ENCODE results near the gene MMP23B.

MMP23B gene

DNA sequence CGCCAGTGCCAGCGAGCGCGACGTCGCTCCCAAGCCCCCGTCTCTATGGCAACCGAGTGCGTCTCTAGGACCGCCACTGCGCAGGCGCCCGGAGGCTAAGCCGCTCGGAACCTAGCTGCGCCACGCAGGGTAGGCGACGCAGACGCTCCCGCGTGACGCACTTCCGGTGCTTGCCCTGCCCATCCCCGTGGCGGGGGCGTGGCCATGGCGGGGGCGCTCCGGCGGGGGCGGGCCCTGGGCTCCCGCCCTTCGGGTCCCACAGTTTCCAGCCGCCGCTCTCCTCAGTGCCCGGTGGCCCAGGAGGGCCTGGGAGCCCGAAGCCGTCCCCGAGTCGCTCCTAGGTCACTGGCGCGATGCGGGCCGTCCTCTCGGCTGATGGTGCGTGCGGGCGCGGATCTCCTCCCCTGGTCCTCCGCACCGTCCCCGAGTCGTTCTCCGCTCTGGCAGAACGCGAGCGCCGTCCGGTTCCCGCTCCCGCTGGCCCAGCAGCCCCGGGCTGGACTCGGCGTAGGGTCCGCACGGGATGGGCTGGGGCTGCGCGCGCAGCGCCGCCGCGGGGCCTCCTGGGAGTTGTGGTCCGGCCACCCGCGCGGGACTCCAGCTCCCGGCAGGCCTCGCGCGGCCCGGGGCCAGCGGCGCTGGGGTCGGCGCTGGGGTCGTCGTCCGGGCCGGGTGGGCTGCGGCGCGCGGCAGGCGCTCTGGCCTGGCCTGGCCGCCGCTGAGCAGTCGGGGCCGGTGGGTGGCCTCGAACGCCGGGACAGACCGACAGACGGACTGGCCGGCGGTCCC, 16.5 kb upstream of the MMP23B start, which contains the start of gene MIB2:
TSS of gene MIB2 (plus strand) at position 245 of the 789 bp plus-strand sequence. CDS start 7,953 bp downstream, outside the sequence.
- no peaks in the 10 kb centered on the region for H3K27me3 ChIP-seq (ENCODE audit: control insufficient read depth, insufficient read depth, low read length)
- H3K4me3 ChIP-seq (ENCODE audit: low read depth, low read length) = peak within 1 kb of the TSS; percentile 100
- H3K9me3 ChIP-seq (ENCODE audit: control insufficient read depth, insufficient read depth, low read length) = no peaks in the 10 kb centered on the region
- H3K9ac ChIP-seq (ENCODE audit: low read depth, low read length) = peak within 1 kb of the TSS; percentile 100
- peaks cover 13% of the 10 kb centered on the region for H3K36me3 ChIP-seq (ENCODE audit: control insufficient read depth, insufficient read depth, low read length)
- H3K4me1 ChIP-seq (ENCODE audit: control insufficient read depth, insufficient read depth, low read length) = peaks cover 5% of the 10 kb centered on the region; the same call in 1 of the 2 replicates
- H3K27ac ChIP-seq (ENCODE audit: low read depth, low read length) = peak within 1 kb of the TSS; percentile 100

- peaks cover 5% of the 10 kb centered on the region; the same call in 1 of the 2 replicates for H3K4me1 ChIP-seq (ENCODE audit: control insufficient read depth, insufficient read depth, low read length)
- no peaks in the 10 kb centered on the region for H3K27me3 ChIP-seq (ENCODE audit: control insufficient read depth, insufficient read depth, low read length)
- H3K27ac ChIP-seq (ENCODE audit: low read depth, low read length) = peak overlapping the region; percentile 100
- H3K36me3 ChIP-seq (ENCODE audit: control insufficient read depth, insufficient read depth, low read length) = peaks cover 13% of the 10 kb centered on the region
- H3K9me3 ChIP-seq (ENCODE audit: control insufficient read depth, insufficient read depth, low read length) = no peaks in the 10 kb centered on the region
- H3K9ac ChIP-seq (ENCODE audit: low read depth, low read length) = peak overlapping the region; percentile 100; the same call in 1 of the 2 replicates
- peak overlapping the region; percentile 100 for H3K4me3 ChIP-seq (ENCODE audit: low read depth, low read length)
These were observed 15.8 kb upstream of the MMP23B start for GRCh38 chr1:1616045-1616790.

- Histone ChIP-seq H3K27ac (ENCODE audit: low read depth, low read length) (no peak overlapping the region), H3K36me3 (ENCODE audit: control insufficient read depth, insufficient read depth, low read length) (peaks cover 13% of the 10 kb centered on the region), H3K9ac (ENCODE audit: low read depth, low read length) (no peak overlapping the region), H3K4me3 (ENCODE audit: low read depth, low read length) (peak overlapping the region; percentile 100), H3K27me3 (ENCODE audit: control insufficient read depth, insufficient read depth, low read length) (no peaks in the 10 kb centered on the region), H3K9me3 (ENCODE audit: control insufficient read depth, insufficient read depth, low read length) (no peaks in the 10 kb centered on the region), H3K4me1 (ENCODE audit: control insufficient read depth, insufficient read depth, low read length) (peaks cover 5% of the 10 kb centered on the region; the same call in 1 of the 2 replicates)
These were observed 15.1 kb upstream of the MMP23B start for GRCh38 chr1:1616838-1617237.

GRCh38 chr1:1617516-1617915, 14.5 kb upstream of the MMP23B start:
- no peak overlapping the region for H3K4me3 ChIP-seq (ENCODE audit: low read depth, low read length)
- peaks cover 5% of the 10 kb centered on the region; the same call in 1 of the 2 replicates for H3K4me1 ChIP-seq (ENCODE audit: control insufficient read depth, insufficient read depth, low read length)
- no peak overlapping the region for H3K27ac ChIP-seq (ENCODE audit: low read depth, low read length)
- H3K27me3 ChIP-seq (ENCODE audit: control insufficient read depth, insufficient read depth, low read length) = no peaks in the 10 kb centered on the region
- H3K9me3 ChIP-seq (ENCODE audit: control insufficient read depth, insufficient read depth, low read length) = no peaks in the 10 kb centered on the region
- no peak overlapping the region for H3K9ac ChIP-seq (ENCODE audit: low read depth, low read length)
- peaks cover 13% of the 10 kb centered on the region for H3K36me3 ChIP-seq (ENCODE audit: control insufficient read depth, insufficient read depth, low read length)

DNA sequence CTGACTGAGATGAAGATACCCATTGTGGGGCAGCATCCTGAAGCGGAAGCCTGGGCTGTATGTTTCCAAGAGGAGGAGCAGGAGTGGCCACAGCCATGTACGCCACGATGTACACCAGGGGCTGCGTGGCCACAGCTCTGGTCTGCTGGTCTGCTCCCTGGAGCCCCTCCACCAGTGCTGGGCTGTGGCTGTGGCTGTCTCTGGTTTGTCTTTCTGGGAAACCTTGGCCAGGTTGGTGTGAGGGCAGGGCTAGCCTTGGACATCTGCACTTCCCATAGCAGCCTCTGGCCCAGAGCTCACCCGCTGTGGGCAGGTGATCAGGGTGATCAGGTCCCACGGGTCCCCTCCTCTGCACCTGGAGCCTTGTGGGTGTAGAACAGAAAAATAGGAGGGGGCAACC, 14.0 kb upstream of the MMP23B start:
- no peak overlapping the region for H3K27ac ChIP-seq (ENCODE audit: low read depth, low read length)

DNA sequence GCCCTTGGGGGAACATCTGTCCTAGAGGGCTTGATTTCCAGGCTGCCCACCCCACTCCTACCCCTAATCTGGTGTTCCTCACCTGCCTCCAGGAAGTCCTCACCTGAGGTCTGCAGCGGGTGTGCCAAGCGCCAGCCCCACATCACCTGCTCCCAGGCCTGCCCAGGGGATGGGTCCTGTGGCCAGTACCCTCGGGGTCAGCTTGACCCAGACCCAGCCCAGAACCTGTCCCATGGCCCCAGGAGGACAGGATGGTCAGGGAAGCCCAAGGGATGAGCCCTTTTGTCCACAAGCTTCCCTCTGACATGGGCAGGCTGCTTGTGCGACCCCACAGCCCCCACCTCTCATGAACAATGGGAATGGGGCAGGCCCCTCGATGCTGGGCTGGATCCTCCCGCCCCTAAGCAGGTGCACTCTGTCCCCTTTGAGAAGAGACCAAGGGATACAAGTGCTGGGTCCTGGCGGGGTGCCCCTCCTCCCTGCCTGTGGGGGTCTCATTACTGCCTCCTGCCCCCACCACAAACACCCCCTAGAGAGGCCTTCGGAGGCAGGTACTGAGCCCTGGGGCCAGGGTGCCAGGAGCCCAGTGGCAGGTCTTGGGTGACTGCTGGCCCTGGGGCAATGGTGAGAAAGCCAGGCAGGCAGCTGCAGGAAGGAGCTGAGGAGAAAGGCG, 13.4 kb upstream of the MMP23B start:
- Histone ChIP-seq H3K4me3 (ENCODE audit: low read depth, low read length) (no peak overlapping the region), H3K27me3 (ENCODE audit: control insufficient read depth, insufficient read depth, low read length) (no peaks in the 10 kb centered on the region), H3K4me1 (ENCODE audit: control insufficient read depth, insufficient read depth, low read length) (peaks cover 5% of the 10 kb centered on the region; the same call in 1 of the 2 replicates), H3K9ac (ENCODE audit: low read depth, low read length) (no peak overlapping the region), H3K36me3 (ENCODE audit: control insufficient read depth, insufficient read depth, low read length) (peaks cover 13% of the 10 kb centered on the region), H3K27ac (ENCODE audit: low read depth, low read length) (no peak overlapping the region), H3K9me3 (ENCODE audit: control insufficient read depth, insufficient read depth, low read length) (no peaks in the 10 kb centered on the region)

More for the DNA sequence above, 14.0 kb upstream of the MMP23B start:
- Histone ChIP-seq H3K9ac (ENCODE audit: low read depth, low read length) (no peak overlapping the region), H3K4me1 (ENCODE audit: control insufficient read depth, insufficient read depth, low read length) (peaks cover 5% of the 10 kb centered on the region; the same call in 1 of the 2 replicates), H3K36me3 (ENCODE audit: control insufficient read depth, insufficient read depth, low read length) (peaks cover 13% of the 10 kb centered on the region), H3K4me3 (ENCODE audit: low read depth, low read length) (no peak overlapping the region), H3K9me3 (ENCODE audit: control insufficient read depth, insufficient read depth, low read length) (no peaks in the 10 kb centered on the region), H3K27me3 (ENCODE audit: control insufficient read depth, insufficient read depth, low read length) (no peaks in the 10 kb centered on the region)

DNA sequence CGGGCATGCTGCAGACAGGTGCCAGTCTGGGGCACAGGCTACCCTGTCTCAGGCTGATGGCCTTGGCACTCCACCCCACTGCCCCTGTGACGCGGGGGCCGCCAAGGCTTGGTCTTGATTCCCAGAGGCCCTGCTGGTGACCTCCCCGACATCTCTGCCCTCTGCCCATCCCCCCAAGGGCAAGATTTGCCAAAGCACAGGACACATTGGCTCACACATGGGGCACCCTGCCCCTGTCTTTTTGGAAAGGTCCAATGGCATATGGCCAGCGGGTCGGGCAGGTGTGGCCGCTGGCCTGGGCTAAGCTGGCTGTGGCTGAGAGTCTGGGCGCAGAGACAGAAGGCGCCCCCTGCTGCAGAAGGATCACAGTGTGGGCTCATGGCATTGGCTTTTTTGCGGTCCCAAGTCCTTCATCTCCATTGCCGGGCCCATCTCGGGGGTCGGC, 12.0 kb upstream of the MMP23B start:
- Histone ChIP-seq H3K4me1 (ENCODE audit: control insufficient read depth, insufficient read depth, low read length) (no peaks in the 10 kb centered on the region), H3K9ac (ENCODE audit: low read depth, low read length) (no peak overlapping the region), H3K4me3 (ENCODE audit: low read depth, low read length) (no peak overlapping the region), H3K27ac (ENCODE audit: low read depth, low read length) (no peak overlapping the region), H3K9me3 (ENCODE audit: control insufficient read depth, insufficient read depth, low read length) (no peaks in the 10 kb centered on the region), H3K36me3 (ENCODE audit: control insufficient read depth, insufficient read depth, low read length) (peaks cover 13% of the 10 kb centered on the region), H3K27me3 (ENCODE audit: control insufficient read depth, insufficient read depth, low read length) (no peaks in the 10 kb centered on the region)

DNA sequence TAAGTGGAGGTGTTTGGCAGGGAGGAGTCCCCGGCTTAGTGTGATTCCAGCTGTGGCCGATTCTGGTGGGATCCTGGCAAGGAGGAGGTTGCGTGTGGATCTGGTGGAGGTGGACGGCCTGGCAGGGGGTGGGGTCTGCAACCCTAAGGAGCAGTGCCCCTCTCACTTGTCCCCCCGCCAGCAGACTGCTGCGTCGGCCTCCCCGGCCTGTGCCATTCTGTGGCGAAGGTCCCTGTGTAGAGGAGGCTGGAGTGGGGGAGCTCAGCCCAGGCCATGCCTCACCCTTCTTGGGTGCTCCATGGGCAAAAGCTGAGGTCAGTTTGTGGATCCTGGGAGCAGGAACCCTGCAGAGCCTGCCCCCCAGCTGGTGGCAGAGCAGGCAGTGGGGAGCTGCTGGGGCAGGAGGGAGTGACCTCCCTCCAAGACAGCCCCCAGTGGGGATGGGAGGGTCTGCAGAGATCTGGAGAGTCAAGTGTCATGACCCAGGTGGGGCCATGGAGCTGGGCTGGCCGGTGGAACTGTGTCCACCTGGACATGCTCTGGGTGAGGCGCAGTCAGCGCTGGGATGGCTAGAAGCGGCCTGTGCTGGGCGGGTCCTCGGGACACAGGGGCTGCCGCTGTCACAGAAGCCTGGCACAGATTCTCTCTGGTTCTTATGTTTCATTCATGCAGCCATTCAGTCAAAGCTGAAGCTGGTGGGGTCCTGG, 11.4 kb upstream of the MMP23B start:
- Histone ChIP-seq H3K27me3 (ENCODE audit: control insufficient read depth, insufficient read depth, low read length) (no peaks in the 10 kb centered on the region), H3K9me3 (ENCODE audit: control insufficient read depth, insufficient read depth, low read length) (no peaks in the 10 kb centered on the region), H3K4me3 (ENCODE audit: low read depth, low read length) (no peak overlapping the region), H3K9ac (ENCODE audit: low read depth, low read length) (no peak overlapping the region), H3K27ac (ENCODE audit: low read depth, low read length) (no peak overlapping the region), H3K4me1 (ENCODE audit: control insufficient read depth, insufficient read depth, low read length) (no peaks in the 10 kb centered on the region), H3K36me3 (ENCODE audit: control insufficient read depth, insufficient read depth, low read length) (peaks cover 13% of the 10 kb centered on the region)

GRCh38 chr1:1621173-1622009, 10.6 kb upstream of the MMP23B start:
- Histone ChIP-seq H3K36me3 (ENCODE audit: control insufficient read depth, insufficient read depth, low read length) (peaks cover 13% of the 10 kb centered on the region), H3K4me1 (ENCODE audit: control insufficient read depth, insufficient read depth, low read length) (no peaks in the 10 kb centered on the region), H3K27me3 (ENCODE audit: control insufficient read depth, insufficient read depth, low read length) (no peaks in the 10 kb centered on the region), H3K9ac (ENCODE audit: low read depth, low read length) (no peak overlapping the region), H3K27ac (ENCODE audit: low read depth, low read length) (no peak overlapping the region), H3K4me3 (ENCODE audit: low read depth, low read length) (no peak overlapping the region), H3K9me3 (ENCODE audit: control insufficient read depth, insufficient read depth, low read length) (no peaks in the 10 kb centered on the region)

All from HUES48 (cell line).